CD4-positive, alpha-beta T cell (primary cell): ENCODE measurements around the gene SHOC2. TPM values are rescaled to one million over a fixed set of nuclear protein-coding genes. Genes with fewer than 3 reads are reported as not detected.

ENCODE experiments used
- ATAC-seq: fragments of 200-7000 bp; cut with Tn5 transposase; one replicate; pipeline ENCODE4 v1.10.0; 2022; ENCODE audit warnings: mild to moderate bottlenecking; ENCODE audit not compliant: poor library complexity
- CTCF ChIA-PET: fragments of 350-600 bp; sonication (Branson Sonifier 250); formaldehyde crosslinking; loops from one replicate; lab custom pipeline; 2021; ENCODE audit warnings: antibody characterized with exemption, inconsistent platforms; lab: Charles Lee
- POLR2A ChIA-PET: fragments of 350-600 bp; sonication (Branson Sonifier 250); formaldehyde crosslinking; loops from one replicate; lab custom pipeline; 2021; ENCODE audit warnings: antibody characterized with exemption, inconsistent platforms; lab: Charles Lee
- DNase-seq, 14 experiments: peaks; one replicate each; pipeline ENCODE4 v3.0.0-alpha.2; 2013 to 2020; ENCODE audit warnings: mixed read lengths in 2 of 14
- H3K27ac ChIP-seq, 2 donors: one replicate each; pipeline versions ENCODE4 v1.5.1 to v1.7.0; 2013; ENCODE audit warnings: low read length in 2 of 2, low read depth in 1 of 2, mild to moderate bottlenecking in 1 of 2
- H3K27me3 ChIP-seq, 2 experiments: 1 replicate in 1 of 2; 2 replicates in 1 of 2; pipeline versions ENCODE4 v1.6.1 to v1.7.0; 2013; ENCODE audit warnings: low read length in 2 of 2, control low read depth in 1 of 2, mild to moderate bottlenecking in 1 of 2, moderate library complexity in 1 of 2; ENCODE audit not compliant: insufficient read depth in 2 of 2, control insufficient read depth in 1 of 2
- H3K36me3 ChIP-seq: one replicate; pipeline ENCODE4 v1.6.1; 2013; ENCODE audit warnings: low read length, control low read depth; ENCODE audit not compliant: insufficient read depth
- H3K4me1 ChIP-seq: one replicate; pipeline ENCODE4 v1.6.1; 2013; ENCODE audit warnings: low read length, control low read depth; ENCODE audit not compliant: insufficient read depth
- H3K4me3 ChIP-seq: one replicate; pipeline ENCODE4 v1.5.1; 2013; ENCODE audit warnings: mild to moderate bottlenecking, low read length, moderate library complexity
- H3K9me3 ChIP-seq, 2 experiments: 1 replicate in 1 of 2; 2 replicates in 1 of 2; pipeline versions ENCODE4 v1.6.1 to v1.7.0; 2013; ENCODE audit warnings: low read length in 2 of 2, mild to moderate bottlenecking in 2 of 2, control low read depth in 1 of 2, moderate library complexity in 1 of 2; ENCODE audit not compliant: control insufficient read depth in 1 of 2, insufficient read depth in 1 of 2
- H3K27ac Mint-ChIP-seq: one replicate; pipeline ENCODE4 v1.8.0; 2020; ENCODE audit warnings: mixed read lengths
- H3K27me3 Mint-ChIP-seq: one replicate; pipeline ENCODE4 v1.8.0; 2021; ENCODE audit warnings: mixed read lengths
- H3K36me3 Mint-ChIP-seq: one replicate; pipeline ENCODE4 v1.8.0; 2021; ENCODE audit warnings: low read depth, mixed read lengths
- H3K4me1 Mint-ChIP-seq: one replicate; pipeline ENCODE4 v1.8.0; 2021; ENCODE audit warnings: low read depth, mixed read lengths
- H3K4me3 Mint-ChIP-seq: one replicate; pipeline ENCODE4 v1.8.0; 2020; ENCODE audit warnings: mild to moderate bottlenecking, mixed read lengths
- H3K9me3 Mint-ChIP-seq: one replicate; pipeline ENCODE4 v1.8.0; 2020; ENCODE audit warnings: mixed read lengths
- intact Hi-C, 2 experiments: fragments of 100-400 bp; cut with DNase I in 1 of 2; cut with micrococcal nuclease in 1 of 2; formaldehyde crosslinking; loops; one replicate each; pipeline versions ENCODE4 v1.15.1 to v1.9.0; 2023 to 2025; cut with DNase I, micrococcal nuclease
- polyA plus RNA-seq, 2 donors: library from polyadenylated mRNA; unstranded; fragments of 120-200 nt; gene quantifications; one replicate each; pipeline ENCODE4 v1.2.1, GENCODE V29; 2013
- total RNA-seq, 174 experiments: library from RNA in 2 of 174; stranded (reverse) in 2 of 174; gene quantifications; one replicate each; pipeline ENCODE4 v1.2.3 and lab custom pipeline; 2021 to 2026
- TF ChIP-seq, protein P1 (sequence below): fragments of 200-600 bp; IDR thresholded peaks from one replicate; pipeline ENCODE4 v1.8.0; 2022; ENCODE audit warnings: antibody characterized with exemption, mild to moderate bottlenecking

The SHOC2 gene
- 10 to 100 TPM; 65.9 to 66.9 TPM for total RNA-seq
- 39.0 TPM for polyA plus RNA-seq (2013, experiment 1 of 2)
- polyA plus RNA-seq (2013, experiment 2 of 2) = 42.6 TPM
- total RNA-seq (lab: John Stamatoyannopoulos, UW) = 44.4 to 188 (median 94.9) reads per million in 172 experiments

DNA sequence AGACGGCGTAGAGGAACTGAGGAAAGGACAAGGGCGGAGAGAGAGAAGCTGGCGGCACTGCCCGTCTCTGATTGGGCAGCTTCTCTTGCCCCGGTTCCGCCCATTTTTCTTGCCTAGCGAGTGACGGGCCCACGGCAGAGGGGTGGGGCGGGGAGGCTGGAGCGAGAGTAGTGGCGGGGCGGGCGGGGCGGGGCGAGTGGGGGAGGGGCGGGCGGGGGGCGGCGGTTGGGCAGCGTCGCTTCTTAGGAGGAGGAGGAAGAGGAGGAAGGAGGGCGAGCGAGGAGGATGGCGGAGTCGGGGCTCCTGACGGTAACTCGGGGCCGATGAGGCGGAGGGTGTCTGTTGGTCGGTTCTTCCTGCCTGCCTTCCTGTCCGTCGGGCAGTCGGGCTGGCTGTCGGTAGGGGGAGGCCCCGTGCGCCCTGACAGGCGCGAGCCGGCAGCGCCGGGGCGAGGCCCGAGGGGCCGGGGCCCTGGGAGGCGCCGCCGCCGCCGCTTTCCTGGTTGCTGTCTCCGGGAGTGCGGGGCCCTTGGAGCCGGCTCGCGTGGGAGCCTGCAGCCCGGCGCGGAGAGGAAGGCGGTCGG lies at the start of gene SHOC2:
SHOC2 (plus strand) TSS at position 256 of the 583 bp plus-strand sequence. CDS start 44,755 bp downstream, outside the sequence.
- ChIA-PET CTCF (interaction anchor here (1.1 to 2.3 kb wide), 3 partner anchors 8 to 247 kb away, joined by 3 to 6 read pairs (median 5); no protein-coding TSS in a partner anchor), POLR2A (interaction anchor here (0.6 to 4.1 kb wide), 29 partner anchors 9 to 1528 kb away, joined by 3 to 19 read pairs (median 5); partner anchors contain the start of genes GPAM, PDCD4, VTI1A and ZDHHC6)
- no peaks in the 10 kb centered on the region for H3K27me3 ChIP-seq
- TF ChIP-seq, protein P1, sequence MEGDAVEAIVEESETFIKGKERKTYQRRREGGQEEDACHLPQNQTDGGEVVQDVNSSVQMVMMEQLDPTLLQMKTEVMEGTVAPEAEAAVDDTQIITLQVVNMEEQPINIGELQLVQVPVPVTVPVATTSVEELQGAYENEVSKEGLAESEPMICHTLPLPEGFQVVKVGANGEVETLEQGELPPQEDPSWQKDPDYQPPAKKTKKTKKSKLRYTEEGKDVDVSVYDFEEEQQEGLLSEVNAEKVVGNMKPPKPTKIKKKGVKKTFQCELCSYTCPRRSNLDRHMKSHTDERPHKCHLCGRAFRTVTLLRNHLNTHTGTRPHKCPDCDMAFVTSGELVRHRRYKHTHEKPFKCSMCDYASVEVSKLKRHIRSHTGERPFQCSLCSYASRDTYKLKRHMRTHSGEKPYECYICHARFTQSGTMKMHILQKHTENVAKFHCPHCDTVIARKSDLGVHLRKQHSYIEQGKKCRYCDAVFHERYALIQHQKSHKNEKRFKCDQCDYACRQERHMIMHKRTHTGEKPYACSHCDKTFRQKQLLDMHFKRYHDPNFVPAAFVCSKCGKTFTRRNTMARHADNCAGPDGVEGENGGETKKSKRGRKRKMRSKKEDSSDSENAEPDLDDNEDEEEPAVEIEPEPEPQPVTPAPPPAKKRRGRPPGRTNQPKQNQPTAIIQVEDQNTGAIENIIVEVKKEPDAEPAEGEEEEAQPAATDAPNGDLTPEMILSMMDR = peak; percentile 27
- Mint-ChIP-seq H3K27me3 (no peaks in the 10 kb centered on the region), H3K9me3 (no peaks in the 10 kb centered on the region), H3K27ac (peak within 1 kb of the TSS; percentile 99), H3K4me3 (peak within 1 kb of the TSS; percentile 99), H3K4me1 (peaks cover 68% of the 10 kb centered on the region), H3K36me3 (peaks cover 41% of the 10 kb centered on the region)
- H3K4me3 ChIP-seq = peak within 1 kb of the TSS; percentile 97
- H3K9me3 ChIP-seq = no peaks in the 10 kb centered on the region
- H3K27ac ChIP-seq = peak within 1 kb of the TSS; percentile 98 to 100
- peaks cover 8% of the 10 kb centered on the region for H3K4me1 ChIP-seq
- peak; percentile 93 to 100 (median 97) for DNase-seq
- peak; percentile 94 for ATAC-seq
- intact Hi-C loops = loop anchor here (1.0 to 10.0 kb wide), 7 partner anchors 47 to 1525 kb away; partner anchors contain the start of genes DUSP5 (in 1 of the 2), PDCD4 (in 1 of the 2), SMNDC1 (in 1 of the 2) and VTI1A (in 1 of the 2)
- H3K36me3 ChIP-seq = peaks cover 11% of the 10 kb centered on the region

DNA sequence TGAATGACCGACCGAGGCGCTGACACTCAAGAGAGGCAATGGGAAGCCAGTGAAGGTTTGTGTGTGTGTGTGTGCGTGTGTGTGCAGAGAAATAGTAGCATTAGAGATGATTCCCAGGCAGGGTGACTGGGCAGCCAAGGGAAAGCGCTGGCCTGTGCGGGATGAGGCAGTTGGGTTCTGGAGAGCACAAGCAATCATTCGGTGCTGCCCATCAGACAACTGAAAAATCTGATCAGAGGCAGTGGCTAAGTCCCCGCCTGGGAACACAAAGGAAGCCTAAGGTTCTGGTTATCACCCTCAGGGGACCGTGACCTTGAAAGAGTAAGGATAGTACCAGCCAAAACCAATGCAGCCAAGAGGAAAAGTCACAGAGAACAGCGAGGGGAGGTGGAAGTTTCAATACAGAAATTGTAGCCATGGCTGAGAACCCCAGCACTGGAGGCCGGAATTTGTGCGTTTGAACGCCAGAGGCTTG lies 48.5 kb upstream of the SHOC2 start:
- H3K27me3 ChIP-seq = no peaks in the 10 kb centered on the region
- no peaks in the 10 kb centered on the region for H3K27me3 Mint-ChIP-seq

More for the DNA sequence above, 48.5 kb upstream of the SHOC2 start:
- ChIA-PET POLR2A (interaction anchor here (0.7 to 3.4 kb wide), 15 partner anchors 11 to 660 kb away, joined by 3 to 102 read pairs (median 4); partner anchors contain the start of genes BBIP1 and SHOC2), CTCF (interaction anchor here (1.3 kb wide), 2 partner anchors 9 to 68 kb away, joined by 4 read pairs; no protein-coding TSS in a partner anchor)
- H3K4me3 ChIP-seq = peak overlapping the region; percentile 86
- intact Hi-C loops = loop anchor here (5.0 kb wide), 5 partner anchors 34 to 124 kb away; partner anchors contain the start of genes BBIP1 (in 1 of the 2) and SHOC2 (in 1 of the 2)
- Mint-ChIP-seq H3K4me3 (peak overlapping the region; percentile 99), H3K9me3 (no peaks in the 10 kb centered on the region), H3K4me1 (peaks cover 85% of the 10 kb centered on the region), H3K27ac (peak overlapping the region; percentile 96), H3K36me3 (peaks cover 39% of the 10 kb centered on the region)
- H3K27ac ChIP-seq = peak overlapping the region; percentile 93 to 99
- ATAC-seq (no peak), DNase-seq (peak in 1 of 14 experiments; percentile 28)
- peaks cover under 1% of the 10 kb centered on the region for H3K36me3 ChIP-seq
- TF ChIP-seq, protein P1 = no peak
- no peaks in the 10 kb centered on the region for H3K9me3 ChIP-seq
- peaks cover 56% of the 10 kb centered on the region for H3K4me1 ChIP-seq
